Liver (tissue), 9 donors: Measurements from ENCODE around the gene TCF7L1. TPM values are rescaled to one million over a fixed set of nuclear protein-coding genes. Genes with fewer than 3 reads are reported as not detected.
A peak's percentile ranks its signal among the peaks of the same experiment; 100 is the strongest.

ENCODE experiments used
- DNase-seq: peaks from one replicate; pipeline ENCODE4 v3.0.0-alpha.2; 2017; ENCODE audit warnings: low spot score
- H3K27ac ChIP-seq, 2 donors: one replicate each; pipeline ENCODE4 v1.7.0; 2013; ENCODE audit warnings: inconsistent platforms in 2 of 2, low read length in 2 of 2, control low read depth in 1 of 2, low read depth in 1 of 2, mild to moderate bottlenecking in 1 of 2
- H3K27me3 ChIP-seq, 4 donors: one replicate each; pipeline versions ENCODE4 v1.6.1 to v1.7.0; 2013; ENCODE audit warnings: low read length in 3 of 4, inconsistent platforms in 1 of 4, mild to moderate bottlenecking in 1 of 4, moderate library complexity in 1 of 4; ENCODE audit not compliant: control insufficient read depth in 4 of 4, insufficient read depth in 4 of 4
- H3K36me3 ChIP-seq, 4 donors: one replicate each; pipeline versions ENCODE4 v1.6.1 to v1.7.0; 2013; ENCODE audit warnings: low read length in 3 of 4, mild to moderate bottlenecking in 3 of 4, low read depth in 1 of 4, moderate library complexity in 1 of 4; ENCODE audit not compliant: control insufficient read depth in 4 of 4, insufficient read depth in 3 of 4
- H3K4me1 ChIP-seq, 4 donors: one replicate each; pipeline versions ENCODE4 v1.6.1 to v1.7.0; 2013; ENCODE audit warnings: low read length in 3 of 4, mild to moderate bottlenecking in 3 of 4, moderate library complexity in 1 of 4; ENCODE audit not compliant: control insufficient read depth in 4 of 4, insufficient read depth in 4 of 4
- H3K4me3 ChIP-seq, 3 donors: one replicate each; pipeline versions ENCODE4 v1.6.1 to v1.7.0; 2013; ENCODE audit warnings: low read length in 3 of 3, control low read depth in 1 of 3, low read depth in 1 of 3, mild to moderate bottlenecking in 1 of 3
- H3K9ac ChIP-seq, 2 donors: one replicate each; pipeline ENCODE4 v1.7.0; 2013; ENCODE audit warnings: low read length in 2 of 2, mild to moderate bottlenecking in 2 of 2, moderate library complexity in 2 of 2, control low read depth in 1 of 2, low read depth in 1 of 2
- H3K9me3 ChIP-seq, 4 donors: one replicate each; pipeline versions ENCODE4 v1.6.1 to v1.7.0; 2013; ENCODE audit warnings: low read length in 3 of 4; ENCODE audit not compliant: control insufficient read depth in 4 of 4
- CTCF ChIP-seq: fragments of 150-350 bp; IDR thresholded peaks from 2 replicates; pipeline ENCODE4 v1.5.1; 2017; ENCODE audit warnings: improper control_type of control experiment, low read depth, low read length; ENCODE audit not compliant: missing input control
- FOXA2 ChIP-seq: IDR thresholded peaks from 2 replicates; pipeline ENCODE4 v1.6.1; 2016; ENCODE audit warnings: antibody characterized with exemption
- GABPA ChIP-seq, 2 donors: IDR thresholded peaks in 1 of 2; conservative IDR thresholded peaks in 1 of 2; 2 replicates each; pipeline ENCODE4 v1.6.1; 2016; ENCODE audit warnings: antibody characterized with exemption in 2 of 2, mild to moderate bottlenecking in 1 of 2, moderate library complexity in 1 of 2
- HNF4G ChIP-seq: IDR thresholded peaks from 2 replicates; pipeline ENCODE4 v1.6.1; 2016; ENCODE audit warnings: antibody characterized with exemption
- MAX ChIP-seq: IDR thresholded peaks from 2 replicates; pipeline ENCODE4 v1.6.1; 2016; ENCODE audit warnings: antibody characterized with exemption
- NR2F2 ChIP-seq: IDR thresholded peaks from 2 replicates; pipeline ENCODE4 v1.6.1; 2016; ENCODE audit warnings: antibody characterized with exemption
- RAD21 ChIP-seq, 2 donors: IDR thresholded peaks; 2 replicates each; pipeline ENCODE4 v1.6.1; 2016; ENCODE audit warnings: antibody characterized with exemption in 2 of 2, mild to moderate bottlenecking in 2 of 2
- RXRA ChIP-seq, 2 donors: IDR thresholded peaks; 2 replicates each; pipeline ENCODE4 v1.6.1; 2017 to 2018; ENCODE audit warnings: antibody characterized with exemption in 2 of 2, mild to moderate bottlenecking in 1 of 2
- SP1 ChIP-seq: IDR thresholded peaks from 2 replicates; pipeline ENCODE4 v1.6.1; 2018; ENCODE audit warnings: antibody characterized with exemption, mild to moderate bottlenecking
- TAF1 ChIP-seq: conservative IDR thresholded peaks from 2 replicates; pipeline ENCODE4 v1.6.1; 2016; ENCODE audit warnings: antibody characterized with exemption, mild to moderate bottlenecking
- YY1 ChIP-seq: IDR thresholded peaks from 2 replicates; pipeline ENCODE4 v1.6.1; 2016; ENCODE audit warnings: antibody characterized with exemption, mild to moderate bottlenecking
- WGBS: extraction: QIAGEN DNeasy Blood & Tissue Kit; methylation state at CpG from one replicate; pipeline ENCODE4 v1.1.7; 2013; 5-methylcytosine and 5-hydroxymethylcytosine counted together
- polyA plus RNA-seq, 2 donors: library from polyadenylated mRNA; stranded (reverse) in 1 of 2; unstranded in 1 of 2; fragments of 200-250 nt in 1 of 2; fragments of >200 nt in 1 of 2; fragmentation: Nextera tagmentation in 1 of 2; extraction: Ambion mirVana in 1 of 2; gene quantifications; one replicate each; pipeline versions ENCODE4 v1.2.1 to v1.2.3, GENCODE V29; 2013 to 2015
- total RNA-seq, 2 donors: library from RNA; depleted of rRNA; stranded (reverse); fragments of >200 nt; gene quantifications; one replicate each; pipeline ENCODE4 v1.2.3, GENCODE V29; 2014
- donor health status: healthy.
- donor health status: healthy.
- donor health status: healthy.
- donor health status: healthy.
- donor health status: healthy.

The TCF7L1 gene
- total and polyA plus RNA-seq, 4 donors: 1.6 to 6.0 (median 4.8) TPM

- no peak for DNase-seq
- H3K27ac ChIP-seq: no peak overlapping the region
- H3K36me3 ChIP-seq: no peaks in the 10 kb centered on the region
- no peaks in the 10 kb centered on the region for H3K27me3 ChIP-seq
- H3K9ac ChIP-seq: no peak overlapping the region
- WGBS: 89% methylated on average over 3 of the region's 3 CpGs
- no peak for TF ChIP-seq YY1
- TF ChIP-seq MAX: no peak
- H3K4me3 ChIP-seq: no peak overlapping the region
- peaks cover 2 to 15% (median 8%) of the 10 kb centered on the region in 4 donors for H3K4me1 ChIP-seq
- no peaks in the 10 kb centered on the region for H3K9me3 ChIP-seq
These were observed 3.3 kb upstream of the TCF7L1 start for GRCh38 chr2:85129861-85130260.

GRCh38 chr2:85130407-85130806 is 2.8 kb upstream of the TCF7L1 start:
- H3K27me3 ChIP-seq: no peaks in the 10 kb centered on the region

DNA sequence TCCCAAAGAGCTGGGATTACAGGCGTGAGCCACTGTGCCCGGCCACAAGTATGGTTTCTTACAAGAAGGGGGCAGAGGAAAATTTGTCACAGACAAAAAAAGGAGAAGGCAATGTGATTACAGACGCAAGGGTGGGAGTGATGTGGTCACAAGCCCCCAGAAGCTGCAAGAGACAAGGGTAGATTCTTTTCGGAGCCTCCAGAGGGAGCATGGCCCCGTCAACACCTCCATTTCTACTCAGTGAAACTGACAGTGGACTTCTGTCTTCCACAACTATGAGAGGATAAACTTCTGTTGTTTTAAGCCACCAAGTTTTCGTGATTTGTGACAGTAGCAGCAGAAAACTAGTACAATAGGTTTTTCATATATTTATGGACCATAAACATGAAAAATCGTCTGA is 2.1 kb upstream of the TCF7L1 start:
- no peaks in the 10 kb centered on the region for H3K9me3 ChIP-seq
- no peak overlapping the region for H3K4me3 ChIP-seq
- H3K4me1 ChIP-seq: peaks cover 2 to 17% (median 8%) of the 10 kb centered on the region in 4 donors
- H3K36me3 ChIP-seq: no peaks in the 10 kb centered on the region
- no peak overlapping the region for H3K9ac ChIP-seq
- H3K27me3 ChIP-seq: no peaks in the 10 kb centered on the region
- H3K27ac ChIP-seq: no peak overlapping the region
- TF ChIP-seq RAD21 (IDR thresholded peaks at IDR 0.05): peak; percentile 77 to 81
- TF ChIP-seq CTCF: peak; percentile 55
- no peak for TF ChIP-seq FOXA2
- DNase-seq: no peak
- WGBS: 29% methylated on average over 7 of the region's 7 CpGs

More at GRCh38 chr2:85130407-85130806, 2.8 kb upstream of the TCF7L1 start:
- TF ChIP-seq SP1 (no peak), MAX (no peak), YY1 (no peak), CTCF (no peak), TAF1 (no peak), RAD21 (IDR thresholded peaks at IDR 0.05) (no peak), NR2F2 (no peak), RXRA (IDR thresholded peaks at IDR 0.05) (no peak), HNF4G (no peak), FOXA2 (no peak), GABPA (IDR thresholded peaks at IDR 0.05 in 1 of 2, conservative IDR thresholded peaks at IDR 0.05 in 1 of 2) (no peak)
- H3K27ac ChIP-seq: no peak overlapping the region
- WGBS: 41% methylated on average over 2 of the region's 2 CpGs
- H3K9ac ChIP-seq: no peak overlapping the region
- no peaks in the 10 kb centered on the region for H3K36me3 ChIP-seq
- no peaks in the 10 kb centered on the region for H3K9me3 ChIP-seq
- H3K4me3 ChIP-seq: no peak overlapping the region
- peaks cover 2 to 15% (median 8%) of the 10 kb centered on the region in 4 donors for H3K4me1 ChIP-seq
- DNase-seq: no peak
